MCF 10A (cell line): ENCODE data around the gene ARHGAP15. TPM values are rescaled to one million over a fixed set of nuclear protein-coding genes. Genes with fewer than 3 reads are reported as not detected.

ENCODE experiments used
- BruUV-seq: library from RNA; stranded (reverse); fragments of 400-500 nt; replicated peaks from 2 replicates; lab custom pipeline; 2021; lab: Mats Ljungman, UMichigan
- CTCF ChIA-PET: fragments of 300-600 bp; sonication (Branson Sonifier 250); formaldehyde crosslinking; extraction: SDS; loops from one replicate; lab custom pipeline; 2021; ENCODE audit warnings: antibody characterized with exemption, inconsistent platforms; lab: Yijun Ruan, JAX
- POLR2A ChIA-PET: fragments of 300-600, 350-650 bp; sonication (Branson Sonifier 250); formaldehyde crosslinking; extraction: SDS; loops from one replicate; lab custom pipeline; 2020; ENCODE audit warnings: antibody characterized with exemption, inconsistent platforms; lab: Yijun Ruan, JAX
- DNase-seq: peaks from one replicate; pipeline ENCODE4 v3.0.0-alpha.2; 2018; ENCODE audit not compliant: unreplicated experiment
- H3K27ac Mint-ChIP-seq: one replicate; pipeline ENCODE4 v1.8.0; 2022; ENCODE audit warnings: mild to moderate bottlenecking, low read depth, mixed read lengths; ENCODE audit not compliant: unreplicated experiment
- H3K27me3 Mint-ChIP-seq: one replicate; pipeline ENCODE4 v1.8.0; 2022; ENCODE audit warnings: mixed read lengths; ENCODE audit not compliant: insufficient read depth, unreplicated experiment
- H3K36me3 Mint-ChIP-seq: one replicate; pipeline ENCODE4 v1.8.0; 2022; ENCODE audit warnings: mild to moderate bottlenecking, moderate library complexity, mixed read lengths; ENCODE audit not compliant: insufficient read depth, unreplicated experiment
- H3K4me1 Mint-ChIP-seq: one replicate; pipeline ENCODE4 v1.8.0; 2022; ENCODE audit warnings: mixed read lengths; ENCODE audit not compliant: insufficient read depth, unreplicated experiment
- H3K4me3 Mint-ChIP-seq: one replicate; pipeline ENCODE4 v1.8.0; 2022; ENCODE audit warnings: mild to moderate bottlenecking, moderate library complexity, mixed read lengths; ENCODE audit not compliant: unreplicated experiment
- H3K9me3 Mint-ChIP-seq: one replicate; pipeline ENCODE4 v1.8.0; 2022; ENCODE audit warnings: mixed read lengths; ENCODE audit not compliant: unreplicated experiment
- intact Hi-C: fragments of 100-400 bp; cut with micrococcal nuclease; formaldehyde crosslinking; loops from 2 replicates; pipeline ENCODE4 v1.14.1; 2022
- total RNA-seq: library from RNA; stranded (reverse); gene quantifications from 2 replicates; pipeline ENCODE4 v1.2.3, GENCODE V29; 2022
- TF ChIP-seq, protein P1 (sequence below): fragments of 200-600 bp; IDR thresholded peaks from one replicate; pipeline ENCODE4 v1.8.0; 2022; ENCODE audit warnings: antibody characterized with exemption, mild to moderate bottlenecking; ENCODE audit not compliant: unreplicated experiment

ARHGAP15 gene
- total RNA-seq, 1 experiment from 2014 or later = not detected

DNA sequence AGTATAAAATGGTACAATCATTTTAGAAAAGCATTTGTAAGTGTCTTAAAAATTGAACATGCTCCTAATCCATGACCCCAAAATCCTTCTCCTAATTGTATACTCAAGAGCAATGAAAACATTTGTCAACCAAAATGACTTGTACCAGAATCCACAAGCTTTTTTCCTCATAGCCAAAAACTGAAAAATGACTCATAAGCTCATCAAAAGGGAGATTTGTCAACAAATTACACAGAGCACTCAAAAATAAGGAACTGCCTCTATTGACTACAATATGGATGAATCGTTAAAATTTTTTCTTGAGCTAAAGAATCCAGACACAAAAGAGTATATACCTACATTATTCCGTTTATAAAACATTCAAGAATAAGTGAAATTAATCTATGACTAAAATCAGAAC, 544.8 kb downstream of the ARHGAP15 start:
- POLR2A ChIA-PET = no interaction called here
- intact Hi-C loops = no loop called here
- H3K27ac Mint-ChIP-seq = no peak overlapping the region
- no peak overlapping the region for H3K4me3 Mint-ChIP-seq
- no peaks in the 10 kb centered on the region for H3K36me3 Mint-ChIP-seq
- H3K27me3 Mint-ChIP-seq = no peaks in the 10 kb centered on the region
- TF ChIP-seq, protein P1, sequence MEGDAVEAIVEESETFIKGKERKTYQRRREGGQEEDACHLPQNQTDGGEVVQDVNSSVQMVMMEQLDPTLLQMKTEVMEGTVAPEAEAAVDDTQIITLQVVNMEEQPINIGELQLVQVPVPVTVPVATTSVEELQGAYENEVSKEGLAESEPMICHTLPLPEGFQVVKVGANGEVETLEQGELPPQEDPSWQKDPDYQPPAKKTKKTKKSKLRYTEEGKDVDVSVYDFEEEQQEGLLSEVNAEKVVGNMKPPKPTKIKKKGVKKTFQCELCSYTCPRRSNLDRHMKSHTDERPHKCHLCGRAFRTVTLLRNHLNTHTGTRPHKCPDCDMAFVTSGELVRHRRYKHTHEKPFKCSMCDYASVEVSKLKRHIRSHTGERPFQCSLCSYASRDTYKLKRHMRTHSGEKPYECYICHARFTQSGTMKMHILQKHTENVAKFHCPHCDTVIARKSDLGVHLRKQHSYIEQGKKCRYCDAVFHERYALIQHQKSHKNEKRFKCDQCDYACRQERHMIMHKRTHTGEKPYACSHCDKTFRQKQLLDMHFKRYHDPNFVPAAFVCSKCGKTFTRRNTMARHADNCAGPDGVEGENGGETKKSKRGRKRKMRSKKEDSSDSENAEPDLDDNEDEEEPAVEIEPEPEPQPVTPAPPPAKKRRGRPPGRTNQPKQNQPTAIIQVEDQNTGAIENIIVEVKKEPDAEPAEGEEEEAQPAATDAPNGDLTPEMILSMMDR = no peak
- no peaks in the 10 kb centered on the region for H3K9me3 Mint-ChIP-seq
- no peaks in the 10 kb centered on the region for H3K4me1 Mint-ChIP-seq
- CTCF ChIA-PET = interaction anchor here (0.6 kb wide), 1 partner anchor 217 kb away, joined by 4 read pairs; no protein-coding TSS in a partner anchor
- no TSS peak for BruUV-seq
- no peak for DNase-seq

DNA sequence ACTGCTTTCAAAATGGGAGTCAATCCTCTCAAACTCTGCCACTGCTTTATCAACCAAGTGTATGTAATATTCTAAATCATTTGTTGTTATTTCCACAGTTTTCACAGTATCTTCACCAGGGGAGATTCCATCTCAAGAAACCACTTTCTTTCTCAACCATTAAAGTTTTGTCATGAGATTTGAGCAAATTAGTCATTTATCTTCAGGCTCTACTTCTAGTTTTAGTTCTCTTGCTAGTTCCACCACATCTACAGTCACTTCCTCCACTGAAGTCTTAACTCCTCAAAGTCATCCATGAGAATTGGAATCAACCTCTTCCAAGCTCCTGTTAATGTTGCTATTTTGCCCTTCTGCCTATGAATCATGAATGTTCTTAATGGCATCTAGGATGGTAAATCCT, 545.8 kb downstream of the ARHGAP15 start:
- no peak for DNase-seq
- intact Hi-C loops = no loop called here
- ChIA-PET POLR2A (interaction anchor here (0.6 kb wide), 1 partner anchor 35 kb away, joined by 3 read pairs; no protein-coding TSS in a partner anchor), CTCF (no interaction called here)
- Mint-ChIP-seq H3K9me3 (no peaks in the 10 kb centered on the region), H3K27ac (no peak overlapping the region), H3K27me3 (no peaks in the 10 kb centered on the region), H3K36me3 (no peaks in the 10 kb centered on the region), H3K4me3 (no peak overlapping the region), H3K4me1 (no peaks in the 10 kb centered on the region)
- no TSS peak for BruUV-seq
- TF ChIP-seq, protein P1 = no peak

DNA sequence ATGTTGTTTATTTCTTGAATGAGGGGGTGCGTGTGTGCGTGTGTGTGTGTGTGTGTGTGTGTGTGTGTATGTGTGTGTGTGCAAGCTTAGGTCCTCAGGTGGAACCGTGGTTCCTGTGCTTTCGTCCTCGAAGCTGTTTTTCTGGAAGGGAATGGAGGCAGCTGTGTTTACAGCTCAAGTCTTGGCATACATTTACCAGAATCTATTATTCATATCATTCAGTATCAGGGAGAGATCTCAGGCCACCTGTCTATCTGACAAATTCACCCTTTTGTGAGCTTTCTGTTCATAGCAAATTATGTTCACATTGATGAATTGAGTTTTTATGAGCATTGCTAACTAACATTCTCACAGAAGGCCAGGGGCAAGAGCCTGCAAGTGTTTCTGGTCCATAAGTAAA, 550.4 kb downstream of the ARHGAP15 start:
- no peaks in the 10 kb centered on the region for H3K36me3 Mint-ChIP-seq
- H3K4me1 Mint-ChIP-seq = no peaks in the 10 kb centered on the region
- intact Hi-C loops = loop anchor here (10.0 kb wide), 2 partner anchors 835 to 1805 kb away; no protein-coding TSS in a partner anchor
- DNase-seq = no peak
- H3K4me3 Mint-ChIP-seq = no peak overlapping the region
- TF ChIP-seq, protein P1 = no peak
- POLR2A ChIA-PET = interaction anchor here (0.6 kb wide), 1 partner anchor 969 kb away, joined by 3 read pairs; no protein-coding TSS in a partner anchor
- H3K27ac Mint-ChIP-seq = no peak overlapping the region
- no peaks in the 10 kb centered on the region for H3K27me3 Mint-ChIP-seq
- CTCF ChIA-PET = interaction anchor here (0.7 kb wide), 1 partner anchor 96 kb away, joined by 3 read pairs; no protein-coding TSS in a partner anchor
- BruUV-seq = no TSS peak
- H3K9me3 Mint-ChIP-seq = no peaks in the 10 kb centered on the region

DNA sequence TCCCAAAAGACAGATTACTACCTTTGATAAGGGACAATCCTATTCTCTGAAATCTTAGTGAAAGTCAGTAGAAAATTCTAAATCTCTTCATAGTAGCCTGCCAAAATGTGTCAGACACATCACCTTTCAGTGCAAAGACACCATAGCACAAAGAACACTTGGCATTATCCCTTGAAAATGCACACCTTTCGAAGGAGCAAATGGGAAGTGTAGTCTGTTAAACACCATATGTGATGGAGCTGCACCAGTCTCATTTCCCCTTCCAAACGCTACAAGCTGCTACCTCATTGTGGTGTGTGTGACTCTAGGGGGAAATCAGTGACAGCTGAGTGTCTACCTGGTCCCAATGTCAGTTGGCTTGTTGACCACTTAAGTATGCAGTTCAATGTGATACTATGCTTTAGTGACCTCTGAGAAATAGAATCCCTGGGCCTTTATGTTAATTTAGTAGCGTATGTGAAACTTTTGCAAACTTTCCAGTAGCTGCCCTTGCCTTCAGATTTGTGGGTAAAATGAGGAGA, 551.7 kb downstream of the ARHGAP15 start:
- POLR2A ChIA-PET = no interaction called here
- BruUV-seq = no TSS peak
- Mint-ChIP-seq H3K27me3 (no peaks in the 10 kb centered on the region), H3K36me3 (no peaks in the 10 kb centered on the region), H3K27ac (no peak overlapping the region), H3K9me3 (no peaks in the 10 kb centered on the region), H3K4me3 (no peak overlapping the region), H3K4me1 (no peaks in the 10 kb centered on the region)
- intact Hi-C loops = loop anchor here (10.0 kb wide), 2 partner anchors 834 to 1804 kb away; no protein-coding TSS in a partner anchor
- CTCF ChIA-PET = interaction anchor here (0.7 kb wide), 1 partner anchor 60 kb away, joined by 3 read pairs; no protein-coding TSS in a partner anchor
- TF ChIP-seq, protein P1 = no peak
- no peak for DNase-seq
